Measurements from ENCODE around the gene VDR. TPM values are rescaled to one million over a fixed set of nuclear protein-coding genes. Genes with fewer than 3 reads are reported as not detected.
"Not testable (repeated sequence)": the region's sequence is repeated elsewhere in the genome, so short reads cannot be mapped to it uniquely, and the experiment has no call there.

The VDR gene
- polyA plus RNA-seq, 1 donor from 2014 or later, result not detected

GRCh38 chr12:47844264-47845019 is 60.4 kb downstream of the VDR start:
- no peaks in the 10 kb centered on the region for H3K9me3 ChIP-seq (ENCODE audit: low read length)
- no peaks in the 10 kb centered on the region for H4K20me1 ChIP-seq (ENCODE audit: insufficient read depth)
- no peak overlapping the region for H3K4me2 ChIP-seq (ENCODE audit: low read length)
- H3K27me3 ChIP-seq (ENCODE audit: insufficient read depth, low read depth, low read length), result no peaks in the 10 kb centered on the region
- no peaks in the 10 kb centered on the region for H3K36me3 ChIP-seq (ENCODE audit: insufficient read depth, low read length)
- no peaks in the 10 kb centered on the region for H3K9me2 ChIP-seq (ENCODE audit: insufficient read depth, low read length)
- no peaks in the 10 kb centered on the region for H3K79me2 ChIP-seq (replicated peaks; ENCODE audit: insufficient read depth, low read length)
- no peak overlapping the region for H3K4me3 ChIP-seq (ENCODE audit: low read length)
- H2AFZ ChIP-seq (ENCODE audit: low read depth, low read length), result no peak overlapping the region
- TF ChIP-seq TAF1 (IDR thresholded peaks at IDR 0.05; ENCODE audit: low read depth) (no peak), SMC3 (conservative IDR thresholded peaks at IDR 0.05; ENCODE audit: poor library complexity) (no peak), EZH2 (IDR thresholded peaks at IDR 0.05; ENCODE audit: borderline replicate concordance, insufficient read depth, low read length, poor library complexity, severe bottlenecking) (no peak), RAD21 (conservative IDR thresholded peaks at IDR 0.05) (no peak), MXI1 (conservative IDR thresholded peaks at IDR 0.05; ENCODE audit: poor library complexity, severe bottlenecking) (no peak), CTCF (IDR thresholded peaks at IDR 0.05; ENCODE audit: poor library complexity, severe bottlenecking) (no peak), EP300 (conservative IDR thresholded peaks at IDR 0.05; ENCODE audit: poor library complexity, severe bottlenecking) (no peak), POLR2AphosphoS5 (IDR thresholded peaks at IDR 0.05) (no peak), REST (IDR thresholded peaks at IDR 0.05; ENCODE audit: borderline replicate concordance) (no peak)
- no peak overlapping the region for H3K9ac ChIP-seq (ENCODE audit: low read length)
- no peaks in the 10 kb centered on the region for H3F3A ChIP-seq (ENCODE audit: insufficient read depth, low read length, poor library complexity, severe bottlenecking)
- H3K27ac ChIP-seq (ENCODE audit: low read length), result no peak overlapping the region

GRCh38 chr12:47843226-47843980 is 61.4 kb downstream of the VDR start:
- no peaks in the 10 kb centered on the region for H3F3A ChIP-seq (ENCODE audit: insufficient read depth, low read length, poor library complexity, severe bottlenecking)
- no peak overlapping the region for H3K27ac ChIP-seq (ENCODE audit: low read length)
- H3K4me3 ChIP-seq (ENCODE audit: low read length), result no peak overlapping the region
- H4K20me1 ChIP-seq (ENCODE audit: insufficient read depth), result no peaks in the 10 kb centered on the region
- no peaks in the 10 kb centered on the region for H3K9me2 ChIP-seq (ENCODE audit: insufficient read depth, low read length)
- TF ChIP-seq REST (IDR thresholded peaks at IDR 0.05; ENCODE audit: borderline replicate concordance), result no peak
- no peaks in the 10 kb centered on the region for H3K27me3 ChIP-seq (ENCODE audit: insufficient read depth, low read depth, low read length)
- no peaks in the 10 kb centered on the region for H3K79me2 ChIP-seq (replicated peaks; ENCODE audit: insufficient read depth, low read length)
- H3K4me2 ChIP-seq (ENCODE audit: low read length), result no peak overlapping the region
- H3K9me3 ChIP-seq (ENCODE audit: low read length), result no peaks in the 10 kb centered on the region
- H3K36me3 ChIP-seq (ENCODE audit: insufficient read depth, low read length), result no peaks in the 10 kb centered on the region
- no peak overlapping the region for H2AFZ ChIP-seq (ENCODE audit: low read depth, low read length)
- no peak overlapping the region for H3K9ac ChIP-seq (ENCODE audit: low read length)

GRCh38 chr12:47842543-47842942 is 62.3 kb downstream of the VDR start:
- H3K79me2 ChIP-seq (replicated peaks; ENCODE audit: insufficient read depth, low read length); H3K9me2 ChIP-seq (ENCODE audit: insufficient read depth, low read length); H3K27ac ChIP-seq (ENCODE audit: low read length); H3K36me3 ChIP-seq (ENCODE audit: insufficient read depth, low read length); H3K4me3 ChIP-seq (ENCODE audit: low read length); H3K4me2 ChIP-seq (ENCODE audit: low read length); H2AFZ ChIP-seq (ENCODE audit: low read depth, low read length); H3K9me3 ChIP-seq (ENCODE audit: low read length); H3K9ac ChIP-seq (ENCODE audit: low read length); H3F3A ChIP-seq (ENCODE audit: insufficient read depth, low read length, poor library complexity, severe bottlenecking); H4K20me1 ChIP-seq (ENCODE audit: insufficient read depth); H3K27me3 ChIP-seq (ENCODE audit: insufficient read depth, low read depth, low read length): not testable (repeated sequence)
